Activated T-cell treated with anti-CD3 and anti-CD28 coated beads for 48 hours (primary cell): ENCODE measurements around the gene HCLS1.
"Not testable (repeated sequence)": the region's sequence is repeated elsewhere in the genome, so short reads cannot be mapped to it uniquely, and the experiment has no call there.

Experiments
- DNase-seq: peaks from one replicate; pipeline ENCODE4 v3.0.0-alpha.2; 2020; ENCODE audit warnings: low read depth

Gene HCLS1

DNA sequence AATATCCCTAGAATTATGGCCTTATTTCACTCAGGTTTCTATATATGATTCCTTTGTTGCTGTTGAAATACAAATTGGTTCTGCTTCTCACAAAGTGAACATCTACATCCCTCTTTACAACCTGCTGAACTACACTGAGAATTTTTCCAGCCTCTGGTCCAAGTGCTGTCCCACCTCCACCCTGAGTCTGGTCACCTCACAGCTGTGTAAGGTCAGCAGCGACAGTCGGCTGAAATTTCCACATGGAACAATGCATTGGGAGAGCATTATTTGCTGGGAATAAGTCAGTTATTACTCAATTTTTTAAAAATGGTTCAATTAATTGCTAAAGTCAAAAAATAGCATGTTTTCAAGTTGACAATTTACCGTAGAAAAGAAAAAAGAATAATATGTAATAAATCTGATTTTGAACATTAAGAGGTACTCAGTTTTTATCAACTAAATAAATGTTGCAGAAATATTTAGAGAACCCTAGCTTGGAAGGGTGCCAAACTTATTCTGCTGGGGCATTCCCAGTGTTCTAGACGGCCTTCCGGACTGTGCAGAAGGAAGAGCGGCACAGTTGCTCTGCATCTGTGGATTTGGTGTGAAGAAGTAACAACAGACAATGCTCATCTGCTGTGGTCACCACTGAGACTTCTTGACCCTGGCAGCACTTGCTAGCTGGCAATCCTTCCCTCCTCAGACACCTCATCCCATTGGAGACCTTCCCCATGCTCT is 1.8 kb downstream of the HCLS1 start:
- DNase-seq: no peak

DNA sequence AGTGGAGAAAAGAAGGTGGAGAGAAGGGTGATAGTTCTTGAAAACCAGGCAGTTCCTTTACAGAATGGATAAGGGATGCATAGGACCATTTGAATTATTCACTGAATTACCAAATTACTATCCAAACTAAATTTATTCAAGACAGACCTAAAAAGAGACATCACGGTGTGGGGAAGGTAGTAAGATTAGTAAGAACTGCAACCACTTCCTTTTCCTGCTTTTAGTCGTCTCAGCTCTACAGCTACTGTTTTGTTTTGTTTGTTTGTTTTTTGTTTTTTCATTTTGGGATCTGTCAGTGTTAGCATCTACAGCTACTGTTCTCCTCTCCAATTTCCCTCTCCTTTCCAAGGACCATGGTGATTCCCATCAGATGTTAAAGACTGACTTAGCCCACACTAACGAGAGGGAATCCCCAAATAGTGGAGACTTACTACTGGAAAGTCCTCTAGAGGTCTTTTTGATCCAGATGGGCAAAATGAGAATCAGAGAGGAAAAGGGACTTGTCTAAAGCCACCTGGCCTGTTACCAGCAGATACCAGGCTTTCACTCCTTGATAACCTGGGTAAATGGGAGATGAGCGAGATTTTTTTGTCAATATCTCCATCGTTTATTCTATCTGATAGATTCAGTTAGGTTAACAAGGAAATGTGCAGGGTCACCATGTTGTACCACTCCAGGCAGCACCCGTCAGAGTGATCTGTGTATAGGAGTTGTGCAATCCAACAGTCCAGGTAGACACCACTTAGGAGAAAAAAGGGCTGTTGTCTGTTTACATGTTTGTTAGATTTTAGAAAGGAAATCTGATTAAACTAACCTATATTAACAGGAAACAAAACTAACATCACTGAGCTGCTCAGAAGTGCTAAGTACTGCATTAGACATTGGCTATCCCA is 6.0 kb downstream of the HCLS1 start:
- DNase-seq: no peak

- no peak for DNase-seq
Measured at GRCh38 chr3:121651684-121652083, 9.0 kb downstream of the HCLS1 start.

GRCh38 chr3:121649645-121650044 is 11.1 kb downstream of the HCLS1 start:
- no peak for DNase-seq

- DNase-seq: no peak
Measured at GRCh38 chr3:121648219-121648958, 12.3 kb downstream of the HCLS1 start.

DNA sequence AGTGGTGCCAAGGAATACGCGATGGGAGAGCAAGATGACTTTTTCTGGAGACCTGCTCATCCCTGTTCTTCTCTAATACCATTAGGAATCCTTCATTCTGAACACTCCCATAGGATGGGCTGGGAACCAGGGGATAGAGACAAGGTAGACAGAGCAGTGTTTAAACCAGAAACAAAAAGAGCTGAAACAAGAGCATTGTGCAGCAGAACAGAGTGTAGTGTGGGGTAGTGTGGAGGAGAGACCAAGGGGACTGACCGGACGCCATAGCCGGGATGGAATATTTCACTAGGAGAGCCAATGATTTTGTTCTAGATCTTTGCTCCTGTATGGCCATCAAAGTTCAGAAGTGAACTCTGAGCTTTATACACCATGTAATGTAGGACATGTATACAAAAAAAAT is 15.6 kb downstream of the HCLS1 start:
- no peak for DNase-seq

GRCh38 chr3:121642601-121643314 is 17.9 kb downstream of the HCLS1 start:
- DNase-seq: no peak

DNA sequence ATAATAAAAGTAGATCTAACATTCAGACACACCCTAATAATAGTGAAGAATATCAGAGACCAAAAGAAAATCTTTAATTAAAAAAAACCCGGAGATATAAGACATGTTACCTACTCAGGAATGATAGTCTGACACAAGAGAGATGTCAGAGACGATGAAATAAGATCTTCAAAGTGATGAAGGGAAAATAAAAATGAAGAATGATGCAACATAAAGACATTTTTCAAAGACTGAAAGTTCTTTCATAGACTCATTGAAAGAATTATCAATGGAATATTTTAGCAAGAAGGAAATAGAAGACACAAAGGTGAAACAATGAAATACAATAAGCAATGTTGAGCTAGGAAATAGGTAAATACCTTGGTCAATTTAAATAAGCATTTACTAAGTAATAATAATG is 19.6 kb downstream of the HCLS1 start:
- no peak for DNase-seq

DNA sequence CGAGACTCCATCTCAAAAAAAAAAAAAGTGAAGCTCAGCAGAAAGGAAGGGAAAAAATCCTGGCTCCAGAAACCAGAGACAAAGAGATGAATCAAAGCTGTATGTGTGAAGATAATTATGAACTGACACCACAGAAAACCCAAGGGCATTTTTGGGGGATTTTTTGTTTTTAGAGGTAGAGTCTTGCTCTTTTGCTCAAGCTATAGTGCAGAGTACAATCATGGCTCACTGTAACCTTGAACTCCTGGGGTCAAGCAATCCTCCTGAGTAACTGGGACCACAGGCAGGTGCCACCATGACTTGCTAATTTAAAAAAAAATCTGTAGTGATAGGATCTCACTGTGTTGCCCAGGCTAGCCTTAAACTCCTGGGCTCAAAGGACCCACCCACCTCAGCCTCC is 22.8 kb downstream of the HCLS1 start:
- DNase-seq: no peak

DNA sequence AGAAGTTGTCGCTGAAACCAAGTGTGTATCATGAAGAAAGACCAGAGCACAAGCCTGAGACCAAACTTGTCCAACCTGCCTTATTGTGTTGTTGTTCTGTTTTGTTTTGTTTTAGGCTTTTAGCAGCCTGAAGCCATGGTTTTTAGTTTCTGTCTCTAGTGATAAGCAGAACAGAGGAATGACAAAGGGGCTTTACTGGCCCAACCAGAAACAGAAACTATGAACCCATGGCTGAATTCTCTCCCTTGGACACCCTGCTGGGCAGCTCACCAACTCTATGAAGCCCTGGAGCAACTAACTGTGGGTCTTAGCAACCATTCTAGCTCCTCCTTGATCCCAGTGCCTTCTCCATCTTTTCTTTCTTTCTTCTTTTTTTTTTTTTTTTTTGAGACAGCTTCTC is 30.3 kb downstream of the HCLS1 start:
- no peak for DNase-seq

- DNase-seq: no peak
Measured at GRCh38 chr3:121629601-121630000, 31.1 kb downstream of the HCLS1 start.

DNA sequence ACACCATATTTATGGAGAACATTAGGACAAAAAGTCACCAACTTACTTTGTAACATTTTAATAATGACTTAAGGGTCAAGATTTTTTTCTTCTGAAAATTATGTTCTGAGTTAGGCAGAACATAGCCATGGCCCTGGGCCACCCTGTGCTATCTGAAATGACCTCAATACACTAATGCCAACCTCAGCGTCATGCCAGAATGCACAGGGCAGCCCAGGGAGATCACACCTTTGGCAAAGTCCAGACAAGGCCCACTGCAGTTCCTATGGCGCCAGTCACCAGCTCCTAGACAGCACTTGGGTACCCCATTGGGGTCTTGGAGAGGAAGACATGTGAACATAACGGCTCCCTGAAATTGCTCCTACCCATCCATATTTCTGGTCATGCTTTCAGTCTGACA is 33.1 kb downstream of the HCLS1 start:
- no peak for DNase-seq

- no peak for DNase-seq
Measured at GRCh38 chr3:121627211-121627610, 33.5 kb downstream of the HCLS1 start.

- no peak for DNase-seq
Measured at GRCh38 chr3:121626495-121626894, 34.2 kb downstream of the HCLS1 start.

DNA sequence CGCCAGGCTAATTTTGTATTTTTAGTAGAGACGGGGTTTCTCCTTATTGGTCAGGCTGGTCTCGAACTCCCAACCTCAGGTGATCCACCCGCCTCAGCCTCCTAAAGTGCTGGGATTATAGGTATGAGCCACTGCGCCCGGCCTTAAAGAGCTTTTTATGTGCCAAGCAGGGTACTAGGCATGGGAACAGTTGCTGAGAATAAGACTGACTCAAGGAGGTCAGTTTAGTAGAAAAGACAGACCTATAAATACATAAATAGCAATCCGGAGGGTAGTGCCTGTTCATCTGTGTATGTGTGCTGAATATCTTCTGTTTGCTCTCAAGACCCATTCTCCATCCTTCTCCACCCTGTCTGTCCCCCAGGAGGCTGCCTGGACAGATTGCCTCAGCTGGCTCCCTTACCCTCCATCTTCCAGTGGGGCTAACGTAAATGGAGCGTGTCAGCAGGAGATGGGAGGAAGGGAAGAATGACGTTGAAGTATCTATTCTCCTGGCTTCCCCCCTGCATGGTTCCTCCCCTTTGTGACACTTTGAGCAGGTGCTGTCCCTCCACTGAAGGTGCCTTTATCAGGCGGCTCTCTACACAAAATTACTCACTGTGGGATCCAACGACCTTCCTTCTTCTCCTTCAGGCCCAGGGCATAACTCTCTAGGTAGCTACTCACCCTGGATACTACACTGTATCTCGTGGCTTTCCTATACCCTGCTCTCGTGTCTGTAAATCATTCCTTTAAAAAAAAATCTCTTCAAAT is 36.4 kb downstream of the HCLS1 start:
- no peak for DNase-seq

DNA sequence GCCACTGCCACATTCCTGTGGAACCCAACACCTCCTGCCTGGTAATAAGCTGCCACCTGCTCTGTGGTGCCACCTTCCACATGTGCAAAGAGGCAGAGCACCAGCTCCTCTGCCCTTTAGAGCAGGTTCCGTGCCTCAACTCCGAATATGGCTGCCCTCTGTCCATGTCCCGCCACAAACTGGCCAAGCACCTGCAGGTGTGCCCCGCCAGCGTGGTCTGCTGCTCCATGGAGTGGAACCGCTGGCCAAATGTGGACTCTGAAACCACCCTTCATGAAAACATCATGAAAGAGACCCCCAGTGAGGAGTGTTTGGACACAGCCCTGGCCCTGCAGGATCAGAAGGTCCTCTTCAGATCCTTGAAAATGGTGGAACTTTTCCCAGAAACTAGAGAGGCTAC is 39.2 kb downstream of the HCLS1 start:
- DNase-seq: no peak

- no peak for DNase-seq
Measured at GRCh38 chr3:121619691-121620090, 41.0 kb downstream of the HCLS1 start.

DNA sequence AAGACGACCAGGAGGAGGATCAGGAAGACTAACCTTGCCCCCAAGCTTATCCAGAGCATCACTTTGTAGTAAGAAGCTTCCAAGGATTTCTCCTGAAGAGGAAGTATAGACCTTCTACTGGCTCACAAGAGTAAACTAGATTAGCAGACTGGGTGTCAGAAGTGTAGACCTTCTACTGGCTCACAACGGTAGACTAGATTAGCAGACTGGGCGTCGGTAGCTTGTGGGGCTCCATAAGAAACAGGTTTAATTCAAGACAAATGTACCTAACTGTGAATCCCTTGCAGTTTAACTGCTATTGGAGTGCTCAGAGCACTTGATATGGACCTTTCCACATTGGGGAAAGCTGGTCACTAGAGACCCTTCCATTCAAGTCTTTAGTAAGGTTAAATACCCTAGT is 54.6 kb downstream of the HCLS1 start:
- DNase-seq: no peak

DNA sequence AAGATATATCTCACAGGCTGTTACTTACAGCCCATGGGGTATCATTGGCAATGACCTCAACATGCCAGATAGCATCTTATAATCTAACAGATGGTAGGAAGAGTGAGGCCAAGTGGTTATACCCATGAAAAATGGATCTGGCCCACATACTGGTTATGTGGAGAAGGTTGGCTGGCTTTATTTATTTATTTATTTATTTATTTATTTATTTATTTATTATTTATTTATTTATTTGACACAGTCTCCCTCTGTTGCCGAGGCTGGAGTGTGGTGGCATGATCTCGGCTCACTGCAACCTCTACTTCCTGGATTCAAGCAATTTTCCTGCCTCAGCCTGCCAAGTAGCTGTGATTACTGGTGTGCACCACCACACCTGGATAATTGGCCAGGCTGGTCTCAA is 55.9 kb downstream of the HCLS1 start:
- DNase-seq: no peak

DNA sequence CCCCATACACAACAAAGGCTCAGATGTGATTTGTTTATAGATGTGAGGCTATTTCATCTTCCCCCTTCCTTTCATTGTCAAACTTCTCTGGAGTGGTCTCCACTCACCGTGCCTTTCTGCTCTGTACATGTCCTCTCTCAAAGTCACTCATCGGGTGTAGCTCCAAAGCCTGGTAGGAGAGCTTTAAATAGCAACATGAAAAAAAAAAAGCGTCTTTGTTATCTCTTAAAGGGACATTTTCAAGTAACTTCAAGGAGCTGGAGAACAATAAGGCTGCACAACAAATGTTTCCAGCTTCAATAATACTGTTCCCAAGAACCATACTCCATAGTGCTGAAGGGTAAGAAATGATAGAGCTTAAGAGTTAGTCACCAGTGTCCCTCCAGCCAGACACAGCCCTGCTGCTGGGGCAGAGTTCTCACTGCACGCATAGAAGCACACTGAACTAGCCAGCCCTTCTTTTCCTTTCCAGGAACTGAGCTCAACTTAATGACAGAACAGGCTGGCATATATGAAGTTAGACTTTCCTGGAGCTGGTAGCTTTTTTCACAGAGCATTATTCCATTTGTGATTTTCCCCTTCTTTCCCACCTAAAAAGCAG is 59.4 kb downstream of the HCLS1 start:
- DNase-seq: no peak

GRCh38 chr3:121599900-121600299 is 60.8 kb downstream of the HCLS1 start:
- not testable (repeated sequence) for DNase-seq
